Gastrocnemius medialis (tissue), 4 donors: ENCODE results near the gene NCAPG2.

Source experiments
- POLR2A ChIP-seq, 2 donors: fragments of 450-650 bp; IDR thresholded peaks; one replicate each; pipeline ENCODE4 v1.6.1; 2017; ENCODE audit warnings: antibody characterized with exemption in 2 of 2, mild to moderate bottlenecking in 2 of 2, moderate library complexity in 2 of 2
- TF ChIP-seq, protein P1 (sequence below), 5 experiments: fragments of 450-650 bp in 3 of 5; fragments of 200-600 bp in 2 of 5; sonication (generic) in 2 of 5; IDR thresholded peaks in 4 of 5; conservative IDR thresholded peaks in 1 of 5; 1 replicate in 4 of 5; 2 replicates in 1 of 5; pipeline ENCODE4 v1.5.1; 2016 to 2019; ENCODE audit warnings: antibody characterized with exemption in 5 of 5, mild to moderate bottlenecking in 3 of 5, moderate library complexity in 3 of 5

DNA sequence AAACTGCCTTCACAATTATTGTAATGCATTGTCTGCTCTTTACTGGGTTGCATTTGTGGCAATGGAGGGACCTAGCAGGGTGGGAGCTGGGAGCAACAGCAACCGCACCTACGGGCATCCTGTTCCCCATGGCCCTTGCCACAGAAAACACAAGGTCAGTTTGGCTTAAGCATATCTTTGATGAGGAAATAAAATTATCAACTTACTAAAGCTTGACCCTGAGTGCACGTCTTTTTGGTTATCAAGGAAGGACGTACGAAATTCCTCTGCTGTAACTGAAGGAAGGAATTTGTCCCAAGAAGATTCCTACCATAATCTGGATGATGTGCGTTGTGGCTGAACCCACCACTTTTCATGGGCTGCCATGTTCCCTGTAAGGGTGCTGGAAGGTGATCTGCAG lies 97.0 kb downstream of the NCAPG2 start:
- no peak for TF ChIP-seq POLR2A (IDR thresholded peaks at IDR 0.05)
- TF ChIP-seq, protein P1, sequence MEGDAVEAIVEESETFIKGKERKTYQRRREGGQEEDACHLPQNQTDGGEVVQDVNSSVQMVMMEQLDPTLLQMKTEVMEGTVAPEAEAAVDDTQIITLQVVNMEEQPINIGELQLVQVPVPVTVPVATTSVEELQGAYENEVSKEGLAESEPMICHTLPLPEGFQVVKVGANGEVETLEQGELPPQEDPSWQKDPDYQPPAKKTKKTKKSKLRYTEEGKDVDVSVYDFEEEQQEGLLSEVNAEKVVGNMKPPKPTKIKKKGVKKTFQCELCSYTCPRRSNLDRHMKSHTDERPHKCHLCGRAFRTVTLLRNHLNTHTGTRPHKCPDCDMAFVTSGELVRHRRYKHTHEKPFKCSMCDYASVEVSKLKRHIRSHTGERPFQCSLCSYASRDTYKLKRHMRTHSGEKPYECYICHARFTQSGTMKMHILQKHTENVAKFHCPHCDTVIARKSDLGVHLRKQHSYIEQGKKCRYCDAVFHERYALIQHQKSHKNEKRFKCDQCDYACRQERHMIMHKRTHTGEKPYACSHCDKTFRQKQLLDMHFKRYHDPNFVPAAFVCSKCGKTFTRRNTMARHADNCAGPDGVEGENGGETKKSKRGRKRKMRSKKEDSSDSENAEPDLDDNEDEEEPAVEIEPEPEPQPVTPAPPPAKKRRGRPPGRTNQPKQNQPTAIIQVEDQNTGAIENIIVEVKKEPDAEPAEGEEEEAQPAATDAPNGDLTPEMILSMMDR (IDR thresholded peaks at IDR 0.05 in 4 of 5, conservative IDR thresholded peaks at IDR 0.05 in 1 of 5): no peak
